NCI-H187 treated with DMSO at 0.1 percent for 48 hours (cell line): ENCODE measurements around the gene BAG5.

Source experiments
- DNase-seq: peaks from one replicate; lab custom pipeline; 2025; lab: John Stamatoyannopoulos, UW

BAG5 gene

GRCh38 chr14:103546652-103547454 lies 15.6 kb downstream of the BAG5 start:
- no peak for DNase-seq

- no peak for DNase-seq
Observed at GRCh38 chr14:103545915-103546651, 16.4 kb downstream of the BAG5 start.

- DNase-seq = no peak
Observed at GRCh38 chr14:103545219-103545914, 17.1 kb downstream of the BAG5 start.

GRCh38 chr14:103544388-103545218 lies 17.9 kb downstream of the BAG5 start:
- no peak for DNase-seq

GRCh38 chr14:103543721-103544387 lies 18.6 kb downstream of the BAG5 start:
- no peak for DNase-seq

GRCh38 chr14:103543140-103543539 lies 19.3 kb downstream of the BAG5 start:
- no peak for DNase-seq

- DNase-seq = no peak
Observed at GRCh38 chr14:103542605-103543088, 19.8 kb downstream of the BAG5 start.

GRCh38 chr14:103541709-103542604 lies 20.5 kb downstream of the BAG5 start:
- DNase-seq = no peak

- DNase-seq = no peak
Observed at GRCh38 chr14:103540821-103541708, 21.4 kb downstream of the BAG5 start.

- no peak for DNase-seq
Observed at GRCh38 chr14:103539056-103539825, 23.2 kb downstream of the BAG5 start.

GRCh38 chr14:103538291-103539055 lies 24.0 kb downstream of the BAG5 start:
- DNase-seq = no peak

- no peak for DNase-seq
Observed at GRCh38 chr14:103537175-103537990, 25.1 kb downstream of the BAG5 start.

GRCh38 chr14:103536693-103537092 lies 25.8 kb downstream of the BAG5 start:
- no peak for DNase-seq

- no peak for DNase-seq
Observed at GRCh38 chr14:103535891-103536565, 26.4 kb downstream of the BAG5 start.

GRCh38 chr14:103535081-103535890 lies 27.2 kb downstream of the BAG5 start:
- DNase-seq = no peak
